NCI-H82 treated with DMSO at 0.1 percent for 48 hours (cell line): ENCODE data around the gene AMBP.

ENCODE experiments used
- DNase-seq: peaks from one replicate; lab custom pipeline; 2025; ENCODE audit not compliant: unreplicated experiment; lab: John Stamatoyannopoulos, UW

Gene AMBP

GRCh38 chr9:114078021-114078780 is at the start of gene AMBP:
AMBP (minus strand) TSS chr9:114078300; CDS start chr9:114078209, 91 bp downstream.
- no peak for DNase-seq

- DNase-seq = no peak
Measured at GRCh38 chr9:114126247-114127060, 48.4 kb upstream of the AMBP start.

- no peak for DNase-seq
Measured at GRCh38 chr9:114125476-114126013, 47.4 kb upstream of the AMBP start.

GRCh38 chr9:114124666-114125475 is 46.8 kb upstream of the AMBP start:
- DNase-seq = no peak

GRCh38 chr9:114124138-114124537 is 46.0 kb upstream of the AMBP start:
- DNase-seq = no peak

- DNase-seq = no peak
Measured at GRCh38 chr9:114123031-114123977, 45.2 kb upstream of the AMBP start.

- DNase-seq = no peak
Measured at GRCh38 chr9:114122136-114123027, 44.3 kb upstream of the AMBP start.

GRCh38 chr9:114121227-114122135 is 43.4 kb upstream of the AMBP start:
- peak; percentile 80 for DNase-seq

GRCh38 chr9:114120192-114121014 is 42.3 kb upstream of the AMBP start:
- no peak for DNase-seq

GRCh38 chr9:114119242-114120191 is 41.4 kb upstream of the AMBP start:
- DNase-seq = no peak

- no peak for DNase-seq
Measured at GRCh38 chr9:114117996-114118830, 40.1 kb upstream of the AMBP start.

- no peak for DNase-seq
Measured at GRCh38 chr9:114117614-114117995, 39.5 kb upstream of the AMBP start.

GRCh38 chr9:114116126-114116747 is 38.1 kb upstream of the AMBP start:
- no peak for DNase-seq

- DNase-seq = peak; percentile 61
Measured at GRCh38 chr9:114115654-114116125, 37.6 kb upstream of the AMBP start.

- DNase-seq = no peak
Measured at GRCh38 chr9:114114364-114114763, 36.3 kb upstream of the AMBP start.
